Measurements from ENCODE around the gene RAB26. TPM values are rescaled to one million over a fixed set of nuclear protein-coding genes. Genes with fewer than 3 reads are reported as not detected.
A peak's percentile ranks its signal among the peaks of the same experiment; 100 is the strongest.
"Not testable (repeated sequence)": the region's sequence is repeated elsewhere in the genome, so short reads cannot be mapped to it uniquely, and the experiment has no call there.

The RAB26 gene
- total and polyA plus RNA-seq, 2 of the 13 experiments (the other 11 are each of a cell fraction or from before 2014, with no cell fraction given), result 0.86 to 3.6 TPM

- TF ChIP-seq, protein P1, sequence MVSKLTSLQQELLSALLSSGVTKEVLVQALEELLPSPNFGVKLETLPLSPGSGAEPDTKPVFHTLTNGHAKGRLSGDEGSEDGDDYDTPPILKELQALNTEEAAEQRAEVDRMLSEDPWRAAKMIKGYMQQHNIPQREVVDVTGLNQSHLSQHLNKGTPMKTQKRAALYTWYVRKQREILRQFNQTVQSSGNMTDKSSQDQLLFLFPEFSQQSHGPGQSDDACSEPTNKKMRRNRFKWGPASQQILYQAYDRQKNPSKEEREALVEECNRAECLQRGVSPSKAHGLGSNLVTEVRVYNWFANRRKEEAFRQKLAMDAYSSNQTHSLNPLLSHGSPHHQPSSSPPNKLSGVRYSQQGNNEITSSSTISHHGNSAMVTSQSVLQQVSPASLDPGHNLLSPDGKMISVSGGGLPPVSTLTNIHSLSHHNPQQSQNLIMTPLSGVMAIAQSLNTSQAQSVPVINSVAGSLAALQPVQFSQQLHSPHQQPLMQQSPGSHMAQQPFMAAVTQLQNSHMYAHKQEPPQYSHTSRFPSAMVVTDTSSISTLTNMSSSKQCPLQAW (CRISPR knock-in tag; IDR thresholded peaks at IDR 0.05), result peak; percentile 43; the same call in 1 of the 2 replicates
- TF ChIP-seq HNF4G (IDR thresholded peaks at IDR 0.05; ENCODE audit: borderline replicate concordance, low read depth, low read length) (no peak), HNF4G (CRISPR knock-in tag; IDR thresholded peaks at IDR 0.05; ENCODE audit: borderline replicate concordance, low read depth) (no peak), ZBTB7A (CRISPR knock-in tag; IDR thresholded peaks at IDR 0.05) (no peak), ZNF337 (CRISPR knock-in tag; IDR thresholded peaks at IDR 0.05; ENCODE audit: borderline replicate concordance, low read depth) (no peak), ZBTB1 (CRISPR knock-in tag; IDR thresholded peaks at IDR 0.05; ENCODE audit: borderline replicate concordance) (no peak), ZBTB37 (CRISPR knock-in tag; IDR thresholded peaks at IDR 0.05) (no peak)
These were observed at the start of gene RAB26 (continued) for GRCh38 chr16:2147981-2148671.

DNA sequence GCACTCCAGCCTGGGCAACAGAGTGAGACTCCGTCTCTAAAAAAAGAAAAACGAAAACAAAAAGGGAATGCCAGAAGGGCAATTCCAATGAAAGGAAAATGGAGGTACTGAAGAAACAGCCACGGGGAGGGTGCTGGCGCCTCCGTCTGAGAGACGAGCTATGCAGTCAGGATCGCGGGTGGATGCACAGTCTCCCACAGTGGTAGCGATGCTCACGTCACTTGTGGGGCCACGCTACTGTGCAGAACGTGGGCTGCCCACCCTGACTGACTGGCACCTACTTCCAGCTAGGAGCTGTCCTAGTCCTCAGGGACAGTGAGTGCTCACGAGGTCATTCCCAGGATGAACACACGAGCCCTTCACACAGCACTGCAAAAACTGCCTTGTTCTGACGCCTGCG is 46.8 kb upstream of the RAB26 start:
- BruUV-seq (replicated peaks); POLR2A ChIA-PET: not testable (repeated sequence)

More for the DNA sequence above, 46.8 kb upstream of the RAB26 start:
- CTCF ChIA-PET (ENCODE audit: low intra/inter-chr PET ratio, low total read pairs); H3K9me3 ChIP-seq (ENCODE audit: low read length); H3K27me3 ChIP-seq (ENCODE audit: control insufficient read depth in 1 of 2, insufficient read depth in 2 of 2, low read length in 2 of 2); H2AFZ ChIP-seq (ENCODE audit: low read length); H3K9ac ChIP-seq (ENCODE audit: insufficient read depth, low read depth, low read length); H4K20me1 ChIP-seq (ENCODE audit: insufficient read depth, low read length); H3K79me2 ChIP-seq (ENCODE audit: insufficient read depth, low read length); in situ Hi-C loops (cut with HindIII; ENCODE audit: extremely low pct_ligation_motif_present, low pct_unique_long_range_greater_than_20kb); H3K36me3 ChIP-seq (replicated peaks in 1 of 2; ENCODE audit: control insufficient read depth in 1 of 2, insufficient read depth in 2 of 2, low read length in 2 of 2); H3K4me1 ChIP-seq (ENCODE audit: insufficient read depth, low read length); DNase-seq (ENCODE audit: low spot score); H3K27ac ChIP-seq (ENCODE audit: extremely low read length, insufficient read depth, low read length); FAIRE-seq; intact Hi-C loops (cut with micrococcal nuclease; ENCODE audit: unreplicated experiment); H3K4me2 ChIP-seq (ENCODE audit: low read depth, low read length); ATAC-seq; H3K4me3 ChIP-seq (replicated peaks in 1 of 3; ENCODE audit: insufficient read depth in 1 of 3, low read depth in 2 of 3, low read length in 3 of 3): not testable (repeated sequence)
- WGBS (ENCODE audit: low lambda C conversion rate), result 95% methylated on average over 8 of the region's 16 CpGs
